AG08396 (cell line): Measurements from ENCODE around the gene LAG3.

Experiments used
- DNase-seq: peaks from one replicate; pipeline ENCODE4 v3.0.0; 2012; ENCODE audit warnings: low spot score, mixed read lengths

Gene LAG3

GRCh38 chr12:6824085-6824775, 51.9 kb downstream of the LAG3 start:
- no peak for DNase-seq

GRCh38 chr12:6824901-6825381, 52.6 kb downstream of the LAG3 start:
- peak; percentile 55 for DNase-seq

- DNase-seq: peak; percentile 94
Observed at GRCh38 chr12:6825398-6826124, 53.2 kb downstream of the LAG3 start.

- DNase-seq: no peak
Observed at GRCh38 chr12:6826125-6826733, 53.9 kb downstream of the LAG3 start.

- no peak for DNase-seq
Observed at GRCh38 chr12:6826734-6827436, 54.6 kb downstream of the LAG3 start.

- DNase-seq: peak; percentile 91
Observed at GRCh38 chr12:6827437-6827911, 55.2 kb downstream of the LAG3 start.
